Cortex of kidney (tissue), 1 donor: ENCODE measurements around the gene SMAD9.

Source experiments
- DNase-seq: peaks from one replicate; lab custom pipeline; 2025; lab: John Stamatoyannopoulos, UW

SMAD9 gene

DNA sequence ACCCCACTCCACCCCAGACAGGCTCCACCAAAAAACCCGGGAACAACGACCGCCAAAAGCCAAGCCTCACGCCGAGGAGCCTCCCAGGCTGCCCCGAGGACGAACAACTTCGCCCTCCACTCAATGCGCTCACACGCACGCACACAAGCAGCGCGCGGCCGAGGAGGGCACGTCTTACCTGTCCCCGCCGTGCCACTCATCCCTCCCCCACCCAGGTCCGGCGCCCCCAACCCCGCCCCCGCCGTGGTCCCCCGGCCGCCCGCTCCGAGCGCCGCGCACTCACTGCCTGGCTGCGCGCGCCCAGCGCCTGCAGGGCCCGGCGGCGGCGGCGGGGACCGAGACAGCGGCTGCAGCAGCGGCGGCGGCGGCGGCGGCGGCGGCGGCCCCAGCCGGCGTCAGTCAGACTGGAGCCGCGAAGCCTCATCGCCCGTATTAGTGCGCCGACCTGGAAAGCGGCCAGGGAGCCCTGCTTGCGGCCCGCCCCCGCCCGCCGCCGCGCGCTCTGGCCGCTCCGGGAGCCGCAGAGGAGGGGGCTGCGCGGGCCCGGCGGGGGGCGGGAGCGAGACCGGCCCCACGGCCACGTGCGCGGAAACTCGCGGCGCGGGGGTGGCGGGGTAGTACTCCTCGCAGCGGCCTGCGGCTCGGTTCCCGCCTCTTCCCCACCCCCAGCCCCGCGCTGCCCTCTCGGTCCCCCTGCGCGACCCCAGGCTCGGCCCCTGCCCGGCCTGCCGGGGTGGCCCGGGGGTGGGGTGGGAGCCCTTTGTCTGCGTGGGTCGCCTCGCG lies at the start of gene SMAD9:
Gene SMAD9 (minus strand): TSS at position 406 of the 783 bp plus-strand sequence. CDS start 40,549 bp downstream, outside the sequence.
- no peak for DNase-seq

- DNase-seq: no peak
Observed at GRCh38 chr13:36966404-36966803, 46.4 kb upstream of the SMAD9 start.

- no peak for DNase-seq
Observed at GRCh38 chr13:36965767-36966166, 45.7 kb upstream of the SMAD9 start.

DNA sequence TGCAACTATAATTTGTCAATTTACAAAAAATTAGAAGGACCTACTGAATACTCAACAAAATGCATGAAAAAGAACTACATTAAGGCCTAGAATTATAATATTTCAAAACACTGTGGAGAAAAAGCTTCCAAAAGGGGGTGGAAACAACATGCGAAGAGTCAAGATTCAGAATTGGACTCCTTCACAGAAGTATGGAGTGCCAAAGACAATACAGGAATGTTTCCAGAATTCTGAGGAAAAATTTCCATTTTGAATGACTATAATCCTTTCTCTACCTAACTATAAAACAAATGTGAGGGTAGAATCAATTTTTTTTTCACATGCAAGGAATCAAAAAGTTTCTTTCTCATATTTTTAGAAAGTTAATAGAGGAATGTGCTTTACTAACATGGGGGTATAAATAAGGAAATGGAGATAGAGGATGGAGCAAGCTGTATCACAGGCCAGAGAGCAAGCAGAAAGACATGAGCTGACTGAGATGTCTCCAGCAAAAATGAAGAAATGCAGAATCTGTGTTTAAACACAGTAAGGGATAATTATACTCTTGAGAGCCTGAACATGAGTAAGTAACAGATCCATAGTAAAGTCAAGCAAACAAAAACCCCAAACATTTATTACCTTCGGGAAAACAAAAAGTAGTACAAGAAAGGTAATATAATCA lies 39.5 kb upstream of the SMAD9 start:
- no peak for DNase-seq

- DNase-seq: no peak
Observed at GRCh38 chr13:36954542-36954941, 34.5 kb upstream of the SMAD9 start.

DNA sequence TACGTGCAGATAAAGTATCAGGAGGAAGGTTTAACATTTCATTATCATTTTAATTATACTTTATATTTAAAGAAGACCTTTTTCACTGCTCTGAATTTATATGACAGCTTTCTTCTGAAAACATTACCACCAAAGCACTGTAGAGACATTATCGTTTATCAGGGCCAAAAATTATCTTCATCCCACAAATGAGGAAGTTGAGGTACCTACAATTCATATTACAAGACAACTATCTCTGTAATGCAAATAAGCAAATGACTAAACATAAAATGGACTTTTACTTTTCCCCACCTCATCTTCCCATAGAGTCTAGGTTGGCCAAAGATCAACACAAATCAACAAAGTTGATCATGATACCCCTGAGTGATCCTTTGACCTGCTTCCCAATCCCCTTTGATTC lies 30.9 kb upstream of the SMAD9 start:
- DNase-seq: no peak

GRCh38 chr13:36950330-36950729 lies 30.3 kb upstream of the SMAD9 start:
- no peak for DNase-seq

DNA sequence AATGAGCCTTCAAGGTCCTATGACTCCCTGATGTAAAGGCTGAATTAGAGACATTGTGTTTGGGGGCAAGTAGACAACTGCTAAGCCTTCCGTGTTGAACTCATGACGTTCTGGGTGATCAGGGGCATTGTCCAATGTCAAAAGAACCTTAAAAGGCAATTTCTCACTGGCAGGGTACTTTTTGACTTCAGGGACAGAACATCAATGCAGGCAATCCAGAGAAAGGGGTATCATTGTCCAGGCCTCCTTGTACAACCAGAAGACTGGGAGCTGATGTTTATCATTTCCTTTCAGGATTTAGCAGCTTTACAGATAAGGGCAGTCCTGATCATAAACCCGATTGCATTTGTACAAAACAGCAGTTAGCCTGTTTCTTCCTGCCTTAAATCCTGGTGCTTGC lies 25.0 kb upstream of the SMAD9 start:
- no peak for DNase-seq

DNA sequence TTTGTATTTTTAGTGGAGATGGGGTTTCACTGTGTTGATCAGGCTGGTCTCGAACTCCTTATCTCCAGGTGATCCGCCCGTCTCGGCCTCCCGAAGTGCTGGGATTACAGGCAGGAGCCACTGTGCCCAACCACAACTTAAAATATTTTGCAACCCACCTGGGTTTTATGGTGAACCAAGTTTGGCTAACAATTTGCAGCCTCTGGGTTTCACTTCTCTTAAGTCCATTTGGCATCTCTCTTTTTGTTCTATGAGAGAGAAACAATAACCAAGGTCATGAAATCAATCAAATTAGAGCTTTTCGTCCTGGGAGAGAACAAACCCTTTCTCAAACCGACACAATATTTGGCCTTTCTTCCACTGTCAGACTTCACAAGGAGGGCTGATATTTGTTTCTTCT lies 5.6 kb upstream of the SMAD9 start:
- no peak for DNase-seq

- DNase-seq: no peak
Observed at GRCh38 chr13:36924001-36924400, 4.0 kb upstream of the SMAD9 start.

DNA sequence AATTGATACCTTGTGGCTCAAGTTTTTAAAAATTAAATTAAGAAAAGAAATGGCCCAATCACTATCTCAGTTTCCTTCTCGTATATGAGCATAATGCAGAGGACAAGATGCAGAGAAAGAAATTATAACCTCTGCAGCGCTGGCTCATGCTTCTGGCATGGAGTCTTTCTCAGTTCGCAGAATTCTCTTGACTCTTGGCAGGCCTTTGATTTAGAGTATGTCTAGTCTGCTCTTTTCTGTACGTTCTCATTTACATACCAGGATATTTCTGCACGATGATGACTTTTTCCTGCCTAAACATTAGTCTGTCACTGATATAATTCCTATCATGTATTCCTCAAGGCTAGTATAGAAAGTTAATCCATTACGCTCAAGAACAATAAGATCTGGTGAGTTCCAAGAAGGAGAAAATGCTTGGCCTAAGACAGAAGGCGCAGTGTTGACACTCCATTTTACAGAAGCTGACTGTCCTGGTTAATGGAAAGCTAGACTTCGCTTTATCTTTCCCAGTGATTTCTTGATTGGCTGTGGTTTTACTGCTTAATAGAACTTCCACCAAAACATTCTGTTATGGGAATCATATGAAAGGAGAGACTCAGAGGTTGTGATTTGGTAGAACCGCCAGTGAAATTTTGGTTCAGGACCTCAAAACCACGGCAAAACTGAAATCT lies 1.7 kb upstream of the SMAD9 start:
- DNase-seq: no peak

DNA sequence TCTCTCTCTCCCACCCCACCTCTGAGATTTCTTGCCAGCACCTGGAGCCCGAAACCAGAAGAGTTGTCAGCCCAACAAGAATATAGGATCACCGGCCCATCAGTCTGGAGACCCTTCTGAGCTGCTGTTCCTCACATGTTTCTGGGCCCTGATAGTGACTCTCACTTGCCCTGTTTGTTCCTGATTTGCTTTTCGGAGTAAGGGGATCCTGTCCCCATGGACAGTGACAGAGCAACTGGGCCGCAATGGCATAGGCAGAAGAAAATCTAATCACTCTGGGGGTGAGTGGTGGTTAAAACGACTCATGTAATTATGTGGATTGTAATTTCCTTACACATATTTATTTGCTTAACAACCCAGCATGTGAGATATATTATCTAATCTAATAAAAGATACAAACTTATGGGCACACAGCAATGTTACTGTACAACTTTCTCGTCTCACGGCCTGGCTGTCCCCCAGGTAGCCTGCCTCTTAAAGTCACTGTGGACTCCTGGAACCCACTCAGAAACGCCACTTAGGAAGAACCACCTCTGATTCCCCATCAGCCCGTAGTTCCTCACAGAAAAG lies 663 bp upstream of the SMAD9 start:
- no peak for DNase-seq

GRCh38 chr13:36919171-36919832 lies 736 bp downstream of the SMAD9 start:
- DNase-seq: no peak

GRCh38 chr13:36918246-36919131 lies 1.5 kb downstream of the SMAD9 start:
- DNase-seq: no peak

GRCh38 chr13:36917311-36917710 lies 2.7 kb downstream of the SMAD9 start:
- no peak for DNase-seq

- DNase-seq: no peak
Observed at GRCh38 chr13:36915896-36916640, 4.0 kb downstream of the SMAD9 start.

GRCh38 chr13:36915106-36915505 lies 4.9 kb downstream of the SMAD9 start:
- no peak for DNase-seq

DNA sequence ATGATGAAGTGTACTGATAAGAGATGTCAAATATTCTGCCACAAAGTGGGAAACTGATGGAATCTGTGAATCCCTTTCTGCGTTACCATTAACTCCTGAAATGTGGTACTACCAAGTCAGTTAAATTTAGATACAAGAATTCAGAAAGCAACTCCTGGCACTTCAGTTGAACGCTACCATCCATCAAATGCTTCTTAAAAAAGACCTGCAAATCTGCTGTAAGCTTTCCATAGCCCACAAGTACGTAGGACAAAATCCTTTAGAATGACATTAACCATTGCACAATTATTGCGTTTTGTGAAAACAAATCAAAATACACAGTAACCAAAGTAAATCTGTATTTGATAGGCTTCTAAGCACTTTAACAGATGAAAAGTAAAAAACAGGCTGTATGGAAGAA lies 5.4 kb downstream of the SMAD9 start:
- DNase-seq: no peak

- no peak for DNase-seq
Observed at GRCh38 chr13:36913463-36913862, 6.6 kb downstream of the SMAD9 start.

GRCh38 chr13:36912973-36913372 lies 7.1 kb downstream of the SMAD9 start:
- DNase-seq: no peak
